HepG2 (cell line): ENCODE data around the gene MARCHF9. TPM values are rescaled to one million over a fixed set of nuclear protein-coding genes. Genes with fewer than 3 reads are reported as not detected.

Experiments
- ATM ChIP-seq: fragments of 450-650 bp; IDR thresholded peaks from 2 replicates; pipeline ENCODE4 v1.7.1; 2017; ENCODE audit warnings: mild to moderate bottlenecking, borderline replicate concordance
- ELF1 ChIP-seq: sonication (generic); formaldehyde crosslinking; IDR thresholded peaks from 2 replicates; pipeline ENCODE4 v1.4.0; 2020; ENCODE audit warnings: missing genetic modification reagents
- ERF ChIP-seq: IDR thresholded peaks from 2 replicates; pipeline ENCODE4 v1.6.1; 2018; ENCODE audit warnings: missing biosample characterization, missing genetic modification reagents
- FOXP1 ChIP-seq, 2 experiments: fragments of 450-650 bp in 1 of 2; IDR thresholded peaks; 2 replicates each; pipeline ENCODE4 v1.6.1; 2017 to 2018; ENCODE audit warnings: antibody characterized with exemption in 1 of 2
- GPBP1L1 ChIP-seq: sonication (generic); formaldehyde crosslinking; IDR thresholded peaks from 2 replicates; pipeline ENCODE4 v1.5.0; 2020; ENCODE audit warnings: mild to moderate bottlenecking, missing genetic modification reagents
- GZF1 ChIP-seq: sonication (generic); formaldehyde crosslinking; IDR thresholded peaks from 2 replicates; pipeline ENCODE4 v1.5.1; 2020; ENCODE audit warnings: mild to moderate bottlenecking, missing genetic modification reagents
- KLF16 ChIP-seq, 2 experiments: sonication (generic) in 1 of 2; formaldehyde crosslinking in 1 of 2; IDR thresholded peaks; 2 replicates each; pipeline versions ENCODE4 v1.6.1 to v1.8.0; 2016 to 2023; ENCODE audit warnings: missing genetic modification reagents in 2 of 2, missing compliant biosample characterization in 1 of 2
- NCOA5 ChIP-seq: sonication (generic); formaldehyde crosslinking; IDR thresholded peaks from 2 replicates; pipeline ENCODE4 v1.4.0; 2020; ENCODE audit warnings: missing genetic modification reagents
- NFIB ChIP-seq: sonication (generic); formaldehyde crosslinking; IDR thresholded peaks from 2 replicates; pipeline ENCODE4 v1.9.0; 2021; ENCODE audit warnings: missing genetic modification reagents, mild to moderate bottlenecking, borderline replicate concordance
- RELA ChIP-seq: sonication (generic); formaldehyde crosslinking; IDR thresholded peaks from 2 replicates; pipeline ENCODE4 v1.4.0; 2020; ENCODE audit warnings: missing genetic modification reagents
- REST ChIP-seq, 2 experiments: IDR thresholded peaks; 2 replicates each; pipeline ENCODE4 v1.6.1; 2011 to 2012; ENCODE audit warnings: low read length in 2 of 2, borderline replicate concordance in 1 of 2, low read depth in 1 of 2, mild to moderate bottlenecking in 1 of 2, moderate library complexity in 1 of 2
- ZBTB37 ChIP-seq: sonication (generic); formaldehyde crosslinking; IDR thresholded peaks from 2 replicates; pipeline ENCODE4 v1.4.0; 2020; ENCODE audit warnings: mild to moderate bottlenecking, missing genetic modification reagents
- ZBTB8A ChIP-seq: sonication (generic); formaldehyde crosslinking; IDR thresholded peaks from 2 replicates; pipeline ENCODE4 v1.4.0; 2020; ENCODE audit warnings: mild to moderate bottlenecking, low read depth, missing genetic modification reagents, borderline replicate concordance
- ZNF10 ChIP-seq: sonication (generic); formaldehyde crosslinking; IDR thresholded peaks from 2 replicates; pipeline ENCODE4 v1.4.0; 2020; ENCODE audit warnings: mild to moderate bottlenecking, low read depth, missing genetic modification reagents, borderline replicate concordance
- ZNF18 ChIP-seq: sonication (generic); formaldehyde crosslinking; IDR thresholded peaks from 2 replicates; pipeline ENCODE4 v1.8.0; 2022; ENCODE audit warnings: mild to moderate bottlenecking, missing genetic modification reagents; ENCODE audit not compliant: insufficient replicate concordance
- ZNF652 ChIP-seq: IDR thresholded peaks from 2 replicates; pipeline ENCODE4 v1.6.1; 2016; ENCODE audit warnings: low read depth, borderline replicate concordance
- ZNF777 ChIP-seq: sonication (generic); formaldehyde crosslinking; IDR thresholded peaks from 2 replicates; pipeline ENCODE4 v1.4.0; 2020; ENCODE audit warnings: missing genetic modification reagents
- ZSCAN5A ChIP-seq: sonication (generic); formaldehyde crosslinking; IDR thresholded peaks from 2 replicates; pipeline ENCODE4 v1.8.0; 2022; ENCODE audit warnings: mild to moderate bottlenecking, missing genetic modification reagents, borderline replicate concordance
- polyA plus RNA-seq, 8 experiments: library from polyadenylated mRNA; depleted of rRNA in 3 of 8; stranded (reverse) in 7 of 8; unstranded in 1 of 8; fragments of >200 nt; fragmentation: Illumina TruSeq in 4 of 8; extraction: Trizol in 4 of 8; gene quantifications; 2 replicates each; pipeline versions ENCODE4 v1.2.1 to v1.2.3, GENCODE V29; 2011 to 2016; ENCODE audit warnings: low read depth in 4 of 8, missing spikeins in 1 of 8, mixed read lengths in 1 of 8; ENCODE audit not compliant: insufficient read depth in 1 of 8
- total RNA-seq, 5 experiments: library from RNA; depleted of rRNA; stranded (reverse); fragments of >200 nt; fragmentation: Illumina TruSeq; extraction: Trizol; gene quantifications; 2 replicates each; pipeline ENCODE4 v1.2.3, GENCODE V29; 2016; ENCODE audit warnings: low read depth in 1 of 5

The MARCHF9 gene
- total and polyA plus RNA-seq, 2 of the 13 experiments (the other 11 are each of a cell fraction or from before 2014, with no cell fraction given): 5.7 to 9.6 TPM

- TF ChIP-seq GPBP1L1 (CRISPR knock-in tag) (no peak), ZNF652 (CRISPR knock-in tag) (no peak), ERF (CRISPR knock-in tag) (peak; percentile 41; the same call in 1 of the 2 replicates), FOXP1 (IDR thresholded peaks at IDR 0.05) (no peak), FOXP1 (CRISPR knock-in tag; IDR thresholded peaks at IDR 0.05) (0 out of 2 replicates have a peak, but pooled peaks have one; percentile 13), ZSCAN5A (CRISPR knock-in tag) (no peak), ZBTB37 (CRISPR knock-in tag) (no peak), NFIB (no peak), RELA (CRISPR knock-in tag) (no peak), NCOA5 (no peak), ZNF18 (CRISPR knock-in tag) (peak; percentile 32), GZF1 (CRISPR knock-in tag) (no peak), ZNF777 (CRISPR knock-in tag) (no peak; the same call in none of the 2 replicates), ELF1 (CRISPR knock-in tag) (0 out of 2 replicates have a peak, but pooled peaks have one; percentile 11), KLF16 (CRISPR knock-in tag; IDR thresholded peaks at IDR 0.05) (0 out of 4 replicates have a peak, but pooled peaks of 1 of the 2 experiments have one; percentile 25), ATM (no peak), REST (IDR thresholded peaks at IDR 0.05; ENCODE audit: borderline replicate concordance in 1 of 2, low read depth in 1 of 2, low read length in 2 of 2) (no peak; a peak in 1 of 4 replicates), ZNF10 (CRISPR knock-in tag) (no peak), ZBTB8A (CRISPR knock-in tag) (no peak)
Measured at GRCh38 chr12:57755454-57756372, 810 bp downstream of the MARCHF9 start (continued).
